Right ventricle myocardium inferior (tissue), 1 donor: ENCODE results near the gene CEMIP. TPM values are rescaled to one million over a fixed set of nuclear protein-coding genes. Genes with fewer than 3 reads are reported as not detected.
"Not testable (repeated sequence)": the region's sequence is repeated elsewhere in the genome, so short reads cannot be mapped to it uniquely, and the experiment has no call there.

Experiments used
- ATAC-seq: fragments of 200-7000 bp; cut with Tn5 transposase; one replicate; pipeline ENCODE4 v1.9.1; 2020; ENCODE audit warnings: mild to moderate bottlenecking, moderate library complexity
- DNase-seq: peaks from one replicate; pipeline ENCODE4 v3.0.0; 2021; ENCODE audit errors: missing footprints
- intact Hi-C: fragments of 100-400 bp; cut with DNase I; formaldehyde crosslinking; loops from one replicate; pipeline ENCODE4 v1.11.0; 2022
- total RNA-seq: library from RNA; stranded (reverse); fragmentation: NEBNext Ultra II Directional; extraction: Animal tissue kit (Norgen Biotek cat#: 25700); gene quantifications from one replicate; pipeline ENCODE4 v1.2.1, GENCODE V29; 2021
- donor health status: DM: no; HTN: yes; CAD: no; lungs with severe emphysema.

The CEMIP gene
- total RNA-seq, 1 donor from 2014 or later = 0.14 TPM

- intact Hi-C loops = no loop called here
- DNase-seq (no peak), ATAC-seq (no peak)
Measured at GRCh38 chr15:80753161-80753560, 26.0 kb upstream of the CEMIP start.

- DNase-seq (no peak), ATAC-seq (no peak)
- intact Hi-C loops = no loop called here
Measured at GRCh38 chr15:80754014-80754413, 25.2 kb upstream of the CEMIP start.

GRCh38 chr15:80755885-80756284 is 23.3 kb upstream of the CEMIP start:
- intact Hi-C loops = no loop called here
- DNase-seq (no peak), ATAC-seq (no peak)

- ATAC-seq = no peak
- intact Hi-C loops = no loop called here
- no peak for DNase-seq
Measured at GRCh38 chr15:80758130-80758745, 20.9 kb upstream of the CEMIP start.

- DNase-seq (no peak), ATAC-seq (no peak)
- intact Hi-C loops = no loop called here
Measured at GRCh38 chr15:80760960-80761359, 18.2 kb upstream of the CEMIP start.

GRCh38 chr15:80761754-80762153 is 17.4 kb upstream of the CEMIP start:
- DNase-seq (no peak), ATAC-seq (no peak)
- intact Hi-C loops = no loop called here

GRCh38 chr15:80763235-80763634 is 15.9 kb upstream of the CEMIP start:
- intact Hi-C loops, ATAC-seq, DNase-seq: not testable (repeated sequence)

GRCh38 chr15:80764535-80764934 is 14.6 kb upstream of the CEMIP start:
- intact Hi-C loops = no loop called here
- DNase-seq (no peak), ATAC-seq (no peak)

GRCh38 chr15:80766275-80766674 is 12.9 kb upstream of the CEMIP start:
- intact Hi-C loops = no loop called here

GRCh38 chr15:80768158-80768557 is 11.0 kb upstream of the CEMIP start:
- no peak for ATAC-seq
- intact Hi-C loops = no loop called here

More at GRCh38 chr15:80766275-80766674, 12.9 kb upstream of the CEMIP start:
- DNase-seq = no peak
- ATAC-seq = no peak

GRCh38 chr15:80769153-80769828 is 9.9 kb upstream of the CEMIP start:
- ATAC-seq = no peak
- intact Hi-C loops = no loop called here
- DNase-seq = no peak

More at GRCh38 chr15:80768158-80768557, 11.0 kb upstream of the CEMIP start:
- DNase-seq = no peak

GRCh38 chr15:80769829-80770705 is 9.1 kb upstream of the CEMIP start:
- intact Hi-C loops = no loop called here

GRCh38 chr15:80773122-80773551 is 6.0 kb upstream of the CEMIP start:
- intact Hi-C loops = no loop called here
- no peak for DNase-seq
- ATAC-seq = no peak

More at GRCh38 chr15:80769829-80770705, 9.1 kb upstream of the CEMIP start:
- DNase-seq (no peak), ATAC-seq (no peak)

GRCh38 chr15:80773792-80774352 is 5.3 kb upstream of the CEMIP start:
- intact Hi-C loops = no loop called here
- ATAC-seq = no peak
- no peak for DNase-seq

- DNase-seq = no peak
- intact Hi-C loops = no loop called here
- ATAC-seq = no peak
Measured at GRCh38 chr15:80774486-80774885, 4.7 kb upstream of the CEMIP start.

GRCh38 chr15:80775338-80775737 is 3.8 kb upstream of the CEMIP start:
- no peak for ATAC-seq
- no peak for DNase-seq
- intact Hi-C loops = loop anchor here (5.0 kb wide), 1 partner anchor 138 kb away; no protein-coding TSS in a partner anchor

- intact Hi-C loops = loop anchor here (1.0 to 5.0 kb wide), 3 partner anchors 139 to 209 kb away; no protein-coding TSS in a partner anchor
- ATAC-seq = peak; percentile 53
- no peak for DNase-seq
Measured at GRCh38 chr15:80776420-80777045, 2.6 kb upstream of the CEMIP start.

- ATAC-seq (peak; percentile 57), DNase-seq (no peak)
- intact Hi-C loops = loop anchor here (2.0 to 5.0 kb wide), 2 partner anchors 140 to 158 kb away; no protein-coding TSS in a partner anchor
Measured at GRCh38 chr15:80777137-80777536, 2.0 kb upstream of the CEMIP start.
